ENCODE results near the gene CFLAR.

The CFLAR gene

GRCh38 chr2:201223089-201224073, 107.4 kb downstream of the CFLAR start:
- no peak for FAIRE-seq

Measured in TTC549 (cell line).